GM18502 (cell line): Measurements from ENCODE around the gene CBX4.
"Not testable (repeated sequence)": the region's sequence is repeated elsewhere in the genome, so short reads cannot be mapped to it uniquely, and the experiment has no call there.

Experiments
- ATAC-seq: cut with Tn5 transposase; IDR thresholded peaks from one replicate; pipeline ENCODE4 v1.9.1; 2021; ENCODE audit warnings: mild to moderate bottlenecking; ENCODE audit not compliant: unreplicated experiment, poor library complexity

CBX4 gene

GRCh38 chr17:79861413-79862216 is 22.4 kb upstream of the CBX4 start:
- ATAC-seq = no peak

GRCh38 chr17:79859676-79860615 is 20.7 kb upstream of the CBX4 start:
- ATAC-seq = no peak

DNA sequence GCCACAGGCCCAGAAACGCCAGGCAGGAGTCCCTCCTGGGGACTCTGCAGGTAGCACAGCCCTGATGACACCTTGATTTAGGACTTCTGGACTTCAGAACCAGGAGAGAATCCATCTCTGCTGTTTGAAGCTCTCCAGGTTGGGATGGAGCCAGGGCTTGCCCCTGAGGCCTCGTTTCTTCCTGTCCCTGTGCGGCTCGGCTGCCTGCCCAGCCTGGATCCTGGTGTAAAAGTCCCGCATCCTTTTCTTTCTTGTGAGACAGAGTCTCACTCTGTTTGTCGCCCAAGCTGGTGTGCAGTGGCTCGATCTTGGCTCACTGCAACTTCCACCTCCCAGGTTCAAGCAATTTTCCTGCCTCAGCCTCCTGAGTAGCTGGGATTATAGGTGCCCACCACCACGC is 17.9 kb upstream of the CBX4 start:
- no peak for ATAC-seq

GRCh38 chr17:79855331-79856124 is 16.3 kb upstream of the CBX4 start:
- no peak for ATAC-seq

GRCh38 chr17:79854080-79855060 is 15.1 kb upstream of the CBX4 start:
- no peak for ATAC-seq

GRCh38 chr17:79853168-79853567 is 13.9 kb upstream of the CBX4 start:
- not testable (repeated sequence) for ATAC-seq

DNA sequence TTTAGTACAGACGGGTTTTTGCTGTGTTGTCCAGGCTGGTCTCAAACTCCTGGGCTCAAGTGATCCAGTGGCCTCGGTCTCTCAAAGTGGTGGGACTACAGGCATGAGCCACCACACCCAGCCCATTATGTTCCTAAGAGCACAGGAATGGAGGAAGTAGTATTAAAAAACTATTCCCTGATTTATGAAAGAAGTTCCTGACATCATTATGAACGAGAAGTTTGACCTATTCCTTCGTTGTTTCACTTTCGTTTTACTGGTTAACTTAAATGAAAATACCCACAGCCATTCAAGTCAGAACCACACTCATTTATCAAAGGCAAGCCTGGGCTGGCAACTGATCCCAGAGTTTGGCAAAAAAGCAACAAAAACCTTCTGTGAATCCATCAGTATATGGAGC is 13.5 kb upstream of the CBX4 start:
- ATAC-seq = no peak

GRCh38 chr17:79851461-79851817 is 12.2 kb upstream of the CBX4 start:
- ATAC-seq = no peak

DNA sequence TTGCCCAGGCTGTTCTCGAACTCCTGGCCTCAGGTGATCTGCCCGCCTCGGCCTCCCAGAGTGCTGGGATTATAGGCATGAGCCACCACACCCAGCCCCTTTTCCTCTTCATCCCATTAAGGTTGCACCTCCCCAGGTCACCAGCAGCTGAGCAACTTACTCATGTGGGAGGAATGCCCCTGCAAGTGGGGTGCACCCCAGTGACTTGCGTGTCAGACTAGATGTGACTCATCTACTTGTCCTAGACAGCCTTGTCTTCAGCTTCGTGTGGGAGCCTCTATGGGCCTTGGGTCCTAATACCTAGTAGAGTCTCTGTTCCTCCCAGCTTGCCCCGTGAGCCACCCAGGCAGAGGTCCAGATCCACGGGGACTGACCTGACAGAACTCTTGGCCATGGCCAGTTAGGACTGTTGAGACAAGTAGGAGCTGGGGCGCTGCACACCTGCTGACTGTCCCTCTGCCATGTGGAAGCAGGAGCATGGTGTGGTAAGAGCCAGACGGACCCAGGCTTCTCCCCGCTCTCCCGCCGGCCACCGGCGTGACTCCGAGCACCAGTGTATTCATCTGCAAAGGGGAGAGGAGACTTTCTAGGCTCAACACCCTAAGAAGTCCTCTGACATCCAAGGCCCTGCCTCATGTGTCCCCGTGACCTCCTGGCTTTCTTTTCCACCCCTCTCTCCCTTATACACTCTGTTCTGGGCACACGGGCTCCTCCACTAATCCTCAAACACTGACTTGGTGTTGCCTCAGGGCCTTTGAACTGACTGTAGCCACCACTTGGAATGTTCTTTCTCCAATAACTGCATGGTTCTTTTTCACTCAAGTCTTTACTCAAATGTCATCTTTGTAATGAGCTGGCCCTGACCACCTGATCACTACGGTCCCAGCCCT is 11.6 kb upstream of the CBX4 start:
- no peak for ATAC-seq

DNA sequence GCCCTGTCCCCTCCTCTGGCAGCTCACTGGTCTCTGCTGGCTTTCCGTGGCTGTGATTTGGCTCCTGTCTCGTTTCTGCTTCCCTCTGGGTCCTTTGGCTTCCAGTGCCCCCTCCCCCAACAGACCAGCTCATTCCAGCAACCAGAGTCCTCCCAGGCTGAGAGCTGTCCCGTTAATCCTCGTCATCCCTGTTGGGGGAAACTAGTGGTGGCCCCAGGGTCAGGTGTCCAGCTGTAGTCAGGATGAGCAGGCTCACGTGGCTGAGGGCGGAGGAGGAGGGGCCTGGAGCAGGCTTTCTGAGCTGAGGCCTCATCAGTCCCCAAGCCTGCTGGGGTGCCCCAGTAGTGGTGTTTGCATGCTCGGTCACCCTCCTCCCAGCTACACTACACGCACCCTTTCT is 10.7 kb upstream of the CBX4 start:
- ATAC-seq = no peak

GRCh38 chr17:79848370-79848766 is 9.1 kb upstream of the CBX4 start:
- ATAC-seq = no peak

DNA sequence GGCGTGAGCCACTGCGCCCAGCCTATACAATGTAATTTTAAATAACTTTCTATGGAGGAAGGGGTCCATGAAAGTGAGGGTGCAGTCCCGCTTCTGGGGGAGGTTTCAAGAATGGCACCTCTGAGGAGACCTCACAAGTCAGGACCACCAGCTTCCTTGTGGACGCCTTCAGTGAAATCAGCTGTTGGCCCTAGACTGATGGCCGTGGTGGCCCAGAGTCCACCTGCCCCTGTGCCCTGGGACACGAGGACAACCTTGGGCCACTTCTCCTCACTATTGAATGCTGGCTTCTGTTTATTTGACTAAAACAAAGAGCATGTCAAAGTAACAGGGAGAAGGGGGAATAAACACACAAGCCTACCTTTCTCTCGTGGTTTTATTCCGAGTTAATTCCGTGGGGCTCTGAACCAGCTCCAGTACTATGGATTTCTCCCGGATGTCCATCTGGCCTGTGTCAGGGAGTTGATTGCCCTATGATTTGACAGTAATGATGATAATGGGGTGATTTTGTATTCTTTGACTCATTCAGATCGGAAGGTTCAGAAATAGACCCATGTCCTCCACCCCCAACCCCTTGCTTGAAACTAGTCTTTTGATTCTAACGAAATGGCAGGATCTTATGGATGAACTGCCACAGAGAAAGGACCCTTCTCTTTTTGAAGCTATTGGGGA is 8.6 kb upstream of the CBX4 start:
- ATAC-seq = no peak

DNA sequence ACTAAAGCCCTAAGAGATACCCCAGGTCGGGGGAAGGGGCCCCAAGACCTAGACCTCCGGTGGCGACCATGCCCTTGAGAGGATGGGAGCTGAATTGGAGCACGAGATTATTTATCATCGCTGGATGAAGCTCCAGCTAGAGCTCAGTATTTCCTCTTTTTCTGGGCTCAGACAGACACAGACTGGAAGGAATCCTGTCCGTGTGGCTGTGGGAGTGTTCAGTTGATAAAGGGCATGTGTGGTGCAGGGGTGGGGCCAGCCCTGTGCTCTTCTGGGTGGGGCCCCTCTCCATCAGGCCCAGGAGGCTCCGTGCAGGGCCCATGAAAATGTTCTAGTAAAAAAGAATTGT is 6.3 kb upstream of the CBX4 start:
- no peak for ATAC-seq

GRCh38 chr17:79844869-79845600 is 5.8 kb upstream of the CBX4 start:
- ATAC-seq = no peak

DNA sequence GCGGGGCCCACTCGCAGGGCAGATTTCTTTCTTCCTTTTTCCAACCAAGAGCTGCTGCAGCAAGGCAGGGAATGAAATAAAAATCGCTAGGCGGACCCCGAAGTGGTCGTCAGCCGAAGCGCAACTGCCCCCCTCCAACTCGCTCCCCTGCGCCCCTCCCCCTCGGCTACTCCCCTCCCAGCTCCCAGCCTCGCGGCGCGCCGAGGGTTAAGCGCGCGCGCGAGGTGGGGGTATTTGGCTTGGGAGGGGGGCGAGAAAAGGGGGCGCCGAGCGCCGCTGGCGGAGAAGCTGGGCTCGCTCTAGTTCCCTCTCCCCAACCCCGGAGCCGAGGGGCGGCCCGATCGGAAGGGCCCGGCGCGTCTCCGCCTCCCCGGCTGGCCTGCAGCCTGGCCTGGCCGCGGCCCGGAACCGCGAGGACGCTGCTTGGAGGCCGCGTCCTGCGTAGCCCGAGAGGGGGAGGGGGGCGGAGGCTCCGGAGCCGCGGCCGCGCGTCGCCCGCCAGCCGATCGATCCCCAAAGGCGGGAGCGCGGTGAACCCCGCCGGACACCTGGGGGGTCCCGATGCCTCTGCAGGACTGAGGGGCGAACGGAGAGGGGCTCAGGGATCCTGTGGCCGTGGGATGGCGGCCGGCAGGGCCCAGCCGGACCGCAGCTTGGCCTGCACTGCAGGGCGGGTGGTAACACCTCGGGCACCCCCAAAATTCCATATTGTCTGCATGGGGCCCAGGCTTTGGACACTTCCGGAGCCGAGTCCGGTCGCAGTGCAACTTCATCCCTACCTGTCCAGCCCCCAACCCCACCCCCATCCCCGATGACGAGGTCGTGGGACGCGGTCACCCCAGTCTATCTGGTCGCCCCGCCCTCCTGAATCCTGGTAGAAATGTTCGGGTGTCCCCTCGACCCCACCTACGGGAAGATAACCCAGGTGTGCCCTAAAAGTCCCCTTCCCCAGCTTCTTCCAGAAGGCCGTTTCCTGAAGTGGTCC is 4.9 kb upstream of the CBX4 start:
- no peak for ATAC-seq

DNA sequence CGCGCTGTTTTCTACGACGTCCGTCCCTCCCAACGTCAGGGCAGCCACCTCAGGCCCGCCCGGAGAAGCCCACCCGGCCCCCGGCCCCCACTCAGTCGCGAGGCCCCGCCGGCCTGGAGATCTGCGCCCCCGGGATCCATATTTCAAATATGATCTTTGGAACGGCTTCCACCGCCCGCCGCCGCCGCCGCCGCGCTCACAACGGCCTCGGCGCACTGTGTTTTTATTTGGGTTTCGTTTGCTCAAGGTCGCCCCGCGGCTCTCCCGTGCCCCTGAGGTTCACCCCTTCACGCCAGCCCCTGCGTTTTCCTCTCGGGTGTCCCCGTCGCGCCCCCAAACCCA is 4.2 kb upstream of the CBX4 start:
- no peak for ATAC-seq
